ENCODE results near the gene RAB38. TPM values are rescaled to one million over a fixed set of nuclear protein-coding genes. Genes with fewer than 3 reads are reported as not detected.

RAB38 gene
- total RNA-seq, 1 experiment from 2014 or later, result 18.7 TPM

GRCh38 chr11:88066090-88066489 lies 109.2 kb downstream of the RAB38 start:
- Mint-ChIP-seq H3K36me3 (ENCODE audit: insufficient read depth in 1 of 3, low read depth in 3 of 3) (peaks cover 0 to 9% (median 6%) of the 10 kb centered on the region in 3 experiments; a peak in 5 of 7 replicates), H3K27me3 (ENCODE audit: low read depth) (no peaks in the 10 kb centered on the region), H3K4me3 (no peak overlapping the region), H3K27ac (no peak overlapping the region), H3K4me1 (no peaks in the 10 kb centered on the region), H3K9me3 (peaks cover 10 to 12% of the 10 kb centered on the region in 2 experiments; a peak in 4 of 5 replicates)
- H2AFZ ChIP-seq (ENCODE audit: low read length), result no peak overlapping the region
- no peaks in the 10 kb centered on the region for H3K27me3 ChIP-seq (ENCODE audit: insufficient read depth, low read length)
- H3K79me2 ChIP-seq (ENCODE audit: insufficient read depth, low read length), result no peaks in the 10 kb centered on the region
- H2BK5ac ChIP-seq (ENCODE audit: insufficient read length, low read length), result no peak overlapping the region
- no peak overlapping the region for H2BK12ac ChIP-seq (ENCODE audit: insufficient read length, low read depth, low read length)
- H3K23me2 ChIP-seq (ENCODE audit: insufficient read length, low read depth, low read length, poor library complexity, severe bottlenecking), result no peaks in the 10 kb centered on the region
- no peak overlapping the region for H2BK20ac ChIP-seq (ENCODE audit: low read depth, low read length, poor library complexity, severe bottlenecking)
- no peak overlapping the region for H3K18ac ChIP-seq (ENCODE audit: insufficient read length, low read depth, low read length)
- no peak overlapping the region for H2AK5ac ChIP-seq (ENCODE audit: insufficient read length, low read length)
- H3T11ph ChIP-seq (ENCODE audit: low read length), result no peak overlapping the region
- H3K23ac ChIP-seq (ENCODE audit: insufficient read length, low read depth, low read length), result no peak overlapping the region
- no peaks in the 10 kb centered on the region for H3K79me1 ChIP-seq (ENCODE audit: insufficient read depth, low read depth, low read length, poor library complexity, severe bottlenecking)
- no peak overlapping the region for H2BK120ac ChIP-seq (ENCODE audit: low read depth, low read length, poor library complexity, severe bottlenecking)
- no peaks in the 10 kb centered on the region for H3K4me1 ChIP-seq (ENCODE audit: insufficient read depth, low read length)
- DNase-seq, result no peak
- no peak overlapping the region for H4K5ac ChIP-seq (ENCODE audit: insufficient read length, low read depth, low read length)
- H4K20me1 ChIP-seq (ENCODE audit: control insufficient read depth, insufficient read depth, insufficient read length), result no peaks in the 10 kb centered on the region
- no peak overlapping the region for H3K27ac ChIP-seq (ENCODE audit: insufficient read length, low read depth, low read length)
- TF ChIP-seq CTCF (conservative IDR thresholded peaks at IDR 0.05), result no peak
- no peaks in the 10 kb centered on the region for H3K9me3 ChIP-seq (ENCODE audit: control insufficient read depth, low read depth, low read length)
- no peak overlapping the region for H3K9ac ChIP-seq (ENCODE audit: extremely low read depth, insufficient read length, low read length)
- H2BK15ac ChIP-seq (ENCODE audit: low read depth, low read length), result no peak overlapping the region
- no peak overlapping the region for H3K56ac ChIP-seq (ENCODE audit: insufficient read length, low read depth, low read length)
- H4K91ac ChIP-seq (ENCODE audit: insufficient read length, low read depth, low read length), result no peak overlapping the region
- WGBS (ENCODE audit: extremely low coverage, insufficient read length, low lambda C conversion rate), result no CpG with 5 or more reads among the region's 2 CpGs
- no peak overlapping the region for H3K4ac ChIP-seq (ENCODE audit: low read depth, low read length)
- H3K4me2 ChIP-seq (ENCODE audit: insufficient read depth, insufficient read length, low read length), result no peak overlapping the region
- H4K8ac ChIP-seq (replicated peaks; ENCODE audit: insufficient read length, low read depth, low read length), result no peak overlapping the region
- H3K14ac ChIP-seq (ENCODE audit: insufficient read depth, low read length), result no peak overlapping the region

Data from H9 (cell line).